OCI-M2 (cell line): ENCODE data around the gene ADH7.

Experiments used
- DNase-seq: peaks from one replicate; lab custom pipeline; 2025; ENCODE audit not compliant: unreplicated experiment; lab: John Stamatoyannopoulos, UW

The ADH7 gene

DNA sequence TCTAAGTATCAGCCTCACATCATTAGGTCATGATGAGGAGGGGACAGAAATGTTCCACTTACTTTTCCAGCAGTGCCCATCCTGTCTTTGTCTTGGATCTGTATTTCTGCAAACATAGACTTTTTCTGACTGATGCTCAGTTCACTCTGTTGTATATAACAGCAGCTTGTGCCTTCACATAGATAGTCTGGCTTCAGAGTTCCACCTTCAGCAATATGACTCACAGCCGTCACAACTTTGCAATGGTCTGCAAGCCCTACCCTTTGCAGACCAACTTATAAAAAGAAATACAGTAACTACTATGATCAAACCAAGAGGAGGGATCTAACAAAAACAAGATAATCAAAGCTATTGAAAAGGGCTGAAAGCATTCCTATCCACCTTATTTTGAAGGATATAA, at the start of gene ADH7:
Gene ADH7 (minus strand): TSS at position 189 of the 400 bp plus-strand sequence. CDS start 109 bp downstream, at position 80.
- DNase-seq, result no peak

DNA sequence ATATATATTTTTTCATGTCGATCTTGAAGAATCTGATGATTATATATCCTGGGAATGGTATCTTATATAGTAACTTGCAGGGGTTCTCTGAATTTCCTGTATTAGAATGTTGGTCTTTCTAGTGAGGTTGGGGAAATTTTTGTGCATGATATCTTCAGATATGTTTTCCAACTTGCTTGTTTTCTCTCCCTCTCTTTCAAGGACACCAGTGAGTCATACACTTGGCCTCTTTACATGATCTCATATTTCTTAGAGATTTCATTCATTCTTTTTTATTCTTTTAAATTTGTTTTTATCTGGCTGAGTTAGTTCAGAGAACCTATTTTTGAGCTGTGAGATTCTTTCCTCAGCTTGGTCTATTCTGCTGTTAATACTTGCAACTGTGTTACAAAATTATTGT, 48.5 kb upstream of the ADH7 start:
- no peak for DNase-seq

DNA sequence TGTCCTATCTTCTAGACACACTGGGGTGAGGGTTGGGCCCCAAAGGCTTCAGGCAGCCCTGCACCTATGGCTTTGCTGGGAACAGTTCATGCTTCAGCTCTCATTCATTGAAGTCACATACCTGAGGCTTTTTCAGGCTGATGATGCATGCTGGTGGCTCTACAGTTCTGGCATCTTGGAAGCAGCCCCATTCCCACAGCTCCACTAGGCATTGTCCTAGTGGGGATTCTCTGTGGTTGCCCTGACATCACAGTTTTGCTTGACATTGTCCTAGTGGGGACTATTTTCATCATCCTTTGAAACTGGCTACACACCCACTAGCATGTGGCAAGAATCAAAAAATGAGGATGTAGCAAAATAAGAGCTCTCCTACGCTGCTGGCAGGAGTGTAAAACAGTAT, 38.0 kb upstream of the ADH7 start:
- no peak for DNase-seq

DNA sequence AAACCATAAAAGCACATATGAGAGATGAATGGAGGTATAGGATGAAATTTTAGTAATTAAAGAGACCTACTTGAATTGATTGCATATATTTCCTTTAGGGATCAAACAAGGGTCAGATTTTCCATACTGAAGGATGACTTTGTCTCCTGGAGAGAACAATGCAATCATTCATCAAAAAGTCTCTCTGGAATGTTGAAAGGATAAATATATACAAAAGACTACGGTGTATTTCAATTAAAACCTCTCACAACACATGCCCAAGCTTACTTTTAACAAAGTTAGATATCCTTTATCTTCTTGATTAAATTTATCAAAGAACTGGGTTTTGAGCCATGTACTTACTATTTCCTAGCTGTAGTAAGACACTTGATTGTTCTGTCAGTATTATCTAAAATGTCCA, 36.8 kb upstream of the ADH7 start:
- no peak for DNase-seq

DNA sequence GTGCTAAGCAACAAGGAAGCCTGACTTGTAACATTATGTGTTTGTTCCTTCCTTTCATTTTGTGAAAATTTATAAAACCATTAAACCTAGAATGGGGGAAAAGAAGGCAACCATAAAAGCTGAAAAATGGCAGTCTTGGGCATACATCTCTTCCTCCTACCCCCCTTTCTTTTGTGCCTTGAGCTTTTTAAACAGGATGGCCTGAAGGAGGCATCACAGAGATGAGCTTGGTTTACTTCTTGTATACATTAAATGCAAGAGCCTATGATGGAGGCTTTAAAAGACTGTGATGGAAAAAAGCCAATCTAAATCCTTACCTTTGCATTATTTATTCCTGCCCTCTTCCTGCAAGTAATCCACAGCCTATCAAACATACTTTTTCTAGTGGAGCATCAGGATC, 36.2 kb upstream of the ADH7 start:
- no peak for DNase-seq

DNA sequence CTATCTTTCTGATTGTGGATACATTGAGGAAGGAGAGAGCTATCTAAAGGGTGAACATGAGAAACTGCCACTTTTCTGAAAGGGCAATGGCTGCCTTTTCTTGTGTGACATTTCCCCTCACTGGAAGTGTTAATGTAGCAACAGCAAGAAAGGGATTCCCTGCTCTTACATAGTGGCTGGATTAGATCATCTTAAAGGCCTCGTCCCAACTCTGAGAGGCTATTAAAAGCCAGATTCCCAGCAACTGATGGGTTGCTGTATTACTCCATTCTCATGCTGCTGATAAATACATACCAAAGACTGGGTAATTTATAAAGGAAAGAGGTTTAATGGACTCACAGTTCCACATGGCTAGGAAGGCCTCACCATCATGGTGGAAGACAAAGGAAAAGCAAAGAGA, 33.7 kb upstream of the ADH7 start:
- no peak for DNase-seq

DNA sequence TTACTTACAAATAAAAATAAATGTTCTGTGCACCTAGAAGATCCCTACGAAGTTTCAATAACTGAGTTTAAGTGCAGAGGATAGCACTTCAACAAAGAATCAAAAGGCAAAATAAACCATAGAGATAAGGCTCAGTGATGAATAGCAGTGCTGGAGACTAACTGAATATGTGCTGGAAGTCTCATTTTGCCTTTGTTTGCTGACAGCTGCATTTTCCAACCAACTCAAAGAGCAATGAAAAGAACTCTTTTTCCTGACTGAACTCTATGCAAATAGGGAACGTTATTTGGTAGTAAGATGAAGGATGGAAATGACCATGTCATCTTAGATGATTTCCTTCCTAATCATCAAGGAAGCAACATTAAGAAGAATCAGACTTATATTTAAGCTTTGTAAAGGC, 32.7 kb upstream of the ADH7 start:
- DNase-seq, result no peak

DNA sequence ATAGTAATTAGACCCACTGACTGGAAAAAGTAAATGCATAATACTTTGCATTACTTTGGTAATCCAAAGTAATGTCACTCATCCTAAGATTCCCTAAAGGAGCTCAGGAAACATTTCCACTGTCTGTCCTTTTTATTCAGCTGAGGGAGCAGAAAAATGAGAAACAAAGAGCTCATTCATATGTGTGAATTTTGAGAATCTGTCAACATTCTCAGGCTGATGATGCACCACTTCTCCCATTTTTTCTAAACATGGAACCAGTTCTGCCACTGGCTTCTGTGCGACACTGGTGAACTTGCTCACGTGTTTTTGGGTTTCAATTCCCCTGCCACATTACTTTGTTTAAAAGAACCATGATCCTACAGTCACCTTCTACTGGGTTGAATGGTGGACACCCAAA, 28.4 kb upstream of the ADH7 start:
- DNase-seq, result no peak

DNA sequence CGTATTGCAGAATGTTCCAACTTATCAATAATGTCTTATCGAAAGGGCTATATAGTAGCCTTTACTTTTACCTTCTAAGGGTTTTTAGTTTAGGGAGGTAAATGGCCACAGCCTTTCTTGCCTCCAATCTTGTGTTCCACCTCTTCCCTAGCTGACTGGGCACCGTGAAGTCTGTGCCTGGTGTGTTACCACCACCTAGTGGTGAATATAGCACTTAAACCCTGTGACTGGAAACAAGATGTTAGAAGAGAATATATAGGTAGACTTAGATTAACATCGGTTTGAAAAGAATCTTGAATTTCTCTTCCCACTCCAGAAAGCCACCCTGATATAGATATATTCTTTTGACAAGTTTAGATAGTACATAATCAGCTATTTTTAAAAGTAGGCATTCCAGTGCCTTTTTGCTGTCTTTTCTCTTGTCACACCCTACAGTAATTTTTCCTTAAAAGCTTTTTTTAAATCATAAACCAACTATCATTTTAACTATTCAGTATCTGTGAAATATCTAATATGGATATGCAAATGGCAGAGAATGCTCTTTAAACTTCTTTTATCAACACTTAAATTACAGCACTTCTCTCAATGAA, 27.8 kb upstream of the ADH7 start:
- DNase-seq, result no peak

DNA sequence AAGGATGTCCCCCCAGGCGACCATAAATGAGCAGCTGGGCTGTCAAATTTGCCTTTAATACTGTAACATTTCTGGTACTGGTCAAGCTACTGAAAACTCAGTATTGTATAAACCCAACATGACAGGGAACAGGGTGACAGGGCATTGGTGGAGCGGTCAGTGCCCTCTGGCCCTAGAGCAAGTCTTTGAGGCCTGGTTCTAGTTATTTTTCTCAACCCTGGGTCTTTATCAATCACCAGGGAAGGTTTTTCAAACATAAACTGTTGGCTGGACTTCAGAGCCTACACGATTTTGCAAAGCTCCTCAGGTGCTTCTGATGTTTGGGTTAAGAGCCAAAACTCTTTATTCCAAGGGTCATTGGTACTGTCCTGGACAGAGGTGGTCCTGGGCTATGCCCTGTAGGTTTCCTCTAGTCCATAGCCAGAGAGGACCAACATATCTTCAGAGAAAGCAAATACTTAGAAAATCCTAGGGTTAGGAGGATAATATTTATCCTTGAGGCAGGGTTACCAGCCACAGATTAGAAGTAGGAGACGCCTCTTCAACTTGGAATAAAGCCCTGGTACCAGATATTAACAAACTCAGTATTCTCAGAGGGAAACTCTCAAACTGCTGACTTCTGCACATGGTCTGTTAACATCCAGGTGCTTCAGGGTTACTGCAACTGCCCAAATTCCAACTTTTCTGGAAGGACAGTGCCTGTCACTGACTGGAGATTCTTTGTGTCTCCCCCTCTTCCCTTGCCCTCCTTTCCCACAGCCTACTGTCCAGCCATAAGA, 26.7 kb upstream of the ADH7 start:
- no peak for DNase-seq

DNA sequence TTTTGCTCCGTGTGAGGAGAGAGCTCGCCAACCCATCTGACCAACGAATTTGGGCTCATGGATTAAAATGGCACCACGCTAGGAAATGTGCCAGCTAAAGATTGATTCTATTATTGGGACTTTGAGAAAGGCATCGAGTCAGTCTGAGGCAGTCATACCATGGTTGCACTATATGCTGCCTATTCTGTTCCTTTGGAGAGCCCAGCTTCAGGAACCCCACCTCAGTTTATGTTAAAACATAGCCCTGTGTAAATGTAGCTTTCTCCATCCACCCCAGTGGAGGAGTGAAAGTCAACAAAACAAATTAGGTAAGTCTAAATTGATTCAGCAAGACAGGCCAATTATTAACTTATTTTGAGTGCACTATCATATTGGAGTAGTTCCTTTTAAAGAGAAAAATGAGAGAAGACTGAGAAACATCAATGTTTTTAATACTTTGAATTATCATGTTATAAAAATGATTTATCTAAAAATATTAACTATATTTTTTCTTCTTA, 24.5 kb upstream of the ADH7 start:
- no peak for DNase-seq

DNA sequence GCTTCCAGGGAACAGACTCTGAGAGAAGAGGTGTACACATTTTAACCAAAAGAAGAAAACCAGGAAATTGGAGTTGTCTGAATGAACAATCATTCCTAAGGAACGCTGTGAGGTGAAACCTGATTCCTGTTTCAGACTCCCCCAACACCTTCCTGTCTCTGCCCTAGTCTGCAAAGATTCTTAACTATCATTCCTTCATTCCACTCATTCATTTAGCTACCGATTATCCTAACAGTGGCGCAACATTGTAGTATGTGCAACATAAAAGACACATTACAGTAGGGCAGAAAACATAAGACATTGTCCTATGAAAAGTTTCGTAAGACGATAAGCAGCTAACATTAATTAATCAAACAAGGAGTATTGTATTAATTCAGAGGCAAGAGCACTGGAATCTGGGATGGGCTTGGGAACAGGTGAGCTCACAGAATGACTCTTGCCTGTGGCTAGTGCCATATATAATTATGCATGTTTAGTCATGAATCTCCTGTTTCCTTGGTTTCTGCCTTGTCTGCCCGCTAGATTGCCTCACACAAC, 23.8 kb upstream of the ADH7 start:
- DNase-seq, result no peak

DNA sequence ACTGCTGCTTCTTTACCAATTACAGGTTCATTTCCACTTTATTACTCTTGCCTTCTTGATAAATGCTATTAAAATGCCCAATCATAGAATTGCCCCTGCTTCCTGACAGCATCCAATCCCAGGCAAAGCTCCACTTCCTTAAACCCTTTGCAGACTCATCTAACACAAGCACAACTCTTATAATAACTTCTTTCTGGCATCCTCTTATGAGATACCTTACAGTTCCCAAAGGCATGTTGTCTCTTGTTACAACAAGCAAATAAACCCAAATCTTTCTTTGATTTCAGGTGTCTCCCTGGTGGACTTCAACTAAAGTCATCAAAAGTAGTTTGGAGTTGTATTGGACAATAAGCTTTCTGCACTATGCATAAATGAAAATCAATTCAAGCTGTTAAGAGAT, 22.5 kb upstream of the ADH7 start:
- no peak for DNase-seq

DNA sequence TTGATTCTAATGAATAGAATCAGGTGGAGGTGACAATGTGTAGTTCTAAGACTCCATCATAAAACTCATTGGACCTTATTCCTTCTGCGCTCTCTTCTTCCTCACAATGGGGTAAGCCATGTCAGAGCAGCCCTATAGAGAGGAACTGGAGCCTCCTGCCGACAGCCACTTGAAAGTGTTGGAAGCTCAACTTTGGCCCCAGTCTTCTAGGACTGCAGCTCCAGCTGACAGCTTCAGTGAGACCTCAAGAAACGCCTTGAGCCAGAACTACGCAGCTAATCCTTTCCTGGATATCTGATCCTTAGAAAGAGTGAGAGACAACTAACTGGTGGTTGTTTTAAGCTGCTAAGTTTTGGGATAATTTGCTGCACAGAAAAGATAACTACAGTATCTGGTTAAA, 22.1 kb upstream of the ADH7 start:
- no peak for DNase-seq

DNA sequence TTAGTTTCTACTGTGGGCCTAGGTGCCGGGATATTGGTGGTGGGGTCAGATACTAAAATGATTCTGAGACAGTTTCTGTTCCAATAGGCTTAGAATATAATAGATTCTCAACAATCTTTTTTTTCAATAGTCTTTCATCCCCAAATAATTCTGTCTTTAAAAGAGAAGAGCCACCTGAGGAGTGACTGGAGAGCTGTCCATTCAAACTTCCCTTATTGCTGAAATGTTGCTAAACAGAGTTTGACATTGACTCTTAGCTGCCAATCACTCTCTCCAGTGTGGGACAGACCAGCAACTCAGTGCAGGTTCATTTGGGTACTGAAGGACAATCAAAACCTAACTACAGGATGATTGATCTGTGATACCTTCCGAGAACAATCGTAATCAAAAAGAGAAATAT, 12.4 kb upstream of the ADH7 start:
- no peak for DNase-seq

DNA sequence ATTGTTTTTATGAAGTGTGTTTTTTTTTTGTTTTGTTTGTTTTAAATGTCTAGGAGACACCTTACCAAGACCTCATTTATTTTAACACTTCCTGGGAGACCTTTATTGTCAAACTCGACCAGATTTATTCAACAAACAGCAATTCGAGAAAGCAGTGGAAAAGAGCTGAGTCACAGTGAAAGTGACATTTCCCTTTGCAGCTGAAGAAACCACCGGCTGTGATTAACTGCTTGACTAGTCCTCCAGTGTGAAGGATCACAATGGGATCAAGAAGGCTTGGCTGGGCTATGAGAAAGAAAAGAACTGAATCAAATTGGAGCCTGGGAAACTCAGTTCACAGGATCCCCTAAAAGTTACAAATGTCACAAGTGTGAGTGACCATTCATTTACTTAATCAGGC, 11.9 kb upstream of the ADH7 start:
- DNase-seq, result no peak

DNA sequence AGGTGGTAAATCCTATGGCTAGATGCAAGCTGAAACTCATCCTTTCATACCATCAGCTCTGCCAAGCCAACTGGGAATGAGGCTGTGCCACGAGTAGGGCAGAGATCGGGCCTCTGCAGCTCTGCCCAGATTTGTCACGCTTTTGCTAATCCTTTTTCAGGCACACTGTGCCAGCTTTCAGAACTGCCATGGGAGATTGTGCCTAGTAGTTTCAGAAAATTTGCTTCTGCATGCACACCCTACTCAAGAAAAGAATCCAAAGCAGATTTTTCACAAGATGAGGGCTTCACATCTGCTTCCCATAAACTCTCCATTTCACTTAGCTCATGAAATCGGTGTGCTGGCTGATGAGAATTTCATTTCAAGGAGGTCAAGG, 3.3 kb upstream of the ADH7 start:
- DNase-seq, result no peak

DNA sequence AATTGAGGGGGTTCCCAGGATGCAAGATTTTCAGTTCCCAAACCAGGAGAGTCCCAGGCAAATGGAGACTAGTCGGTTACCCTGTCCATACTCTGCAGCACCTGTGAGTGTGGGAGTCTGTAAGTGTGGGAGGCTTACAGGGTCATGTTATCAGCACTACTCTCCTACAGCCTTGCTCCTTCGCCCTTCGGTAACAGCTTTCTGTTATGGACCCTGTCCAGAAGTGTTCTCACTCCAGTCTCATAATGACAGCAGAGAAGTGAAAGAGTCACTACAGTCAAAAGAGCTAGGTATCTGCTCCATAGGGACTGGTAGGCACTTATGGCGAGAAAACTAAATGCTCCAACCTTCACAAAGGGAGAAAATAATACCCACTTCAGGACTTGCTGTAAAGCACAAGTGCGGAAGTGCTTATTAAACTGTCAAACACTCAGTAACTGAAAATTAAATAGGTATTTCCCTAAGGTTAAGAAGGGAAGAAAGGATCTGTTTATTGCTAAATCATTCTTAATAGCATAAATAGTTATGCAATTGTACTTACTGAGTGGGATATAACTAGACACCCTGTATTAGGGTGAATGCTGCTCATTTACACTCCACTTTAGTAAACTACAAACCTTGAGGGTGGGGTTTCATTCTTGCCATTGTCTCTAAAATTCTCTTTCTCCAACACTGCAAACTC, 2.7 kb upstream of the ADH7 start:
- no peak for DNase-seq

DNA sequence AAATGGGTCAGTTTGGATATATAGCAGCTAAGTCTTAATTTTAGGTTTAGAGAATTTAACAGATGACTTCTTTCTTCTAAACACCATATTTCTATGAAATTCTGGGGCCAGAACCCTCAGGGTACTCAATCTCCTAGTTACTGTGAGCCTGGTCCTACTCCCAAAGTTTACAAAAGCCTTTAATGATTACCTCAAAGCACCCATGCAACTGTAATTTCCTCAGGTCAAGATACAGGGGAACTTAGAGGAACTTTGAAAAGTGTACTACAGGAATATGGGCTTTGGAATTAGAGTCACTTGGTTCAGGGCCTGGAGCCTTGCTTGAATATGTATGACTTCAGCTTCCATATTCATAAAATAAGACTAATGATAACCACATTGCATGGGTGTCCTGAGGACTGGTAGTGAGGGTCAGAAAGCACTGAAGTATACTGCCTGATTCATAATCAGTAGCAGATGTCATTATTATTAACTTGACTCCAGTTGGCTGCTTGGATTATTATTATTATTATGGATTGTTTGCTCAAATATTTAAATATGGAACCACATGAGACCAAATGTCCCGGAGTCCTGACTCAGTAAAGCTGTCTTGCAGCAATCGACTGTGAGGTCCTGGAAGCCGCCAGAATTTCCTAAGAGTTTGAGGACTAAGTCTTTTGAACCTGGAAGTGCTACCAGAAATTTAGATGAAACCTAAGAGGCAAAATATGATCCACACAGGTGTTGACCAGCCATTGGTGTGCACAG, 2.0 kb upstream of the ADH7 start:
- DNase-seq, result no peak

DNA sequence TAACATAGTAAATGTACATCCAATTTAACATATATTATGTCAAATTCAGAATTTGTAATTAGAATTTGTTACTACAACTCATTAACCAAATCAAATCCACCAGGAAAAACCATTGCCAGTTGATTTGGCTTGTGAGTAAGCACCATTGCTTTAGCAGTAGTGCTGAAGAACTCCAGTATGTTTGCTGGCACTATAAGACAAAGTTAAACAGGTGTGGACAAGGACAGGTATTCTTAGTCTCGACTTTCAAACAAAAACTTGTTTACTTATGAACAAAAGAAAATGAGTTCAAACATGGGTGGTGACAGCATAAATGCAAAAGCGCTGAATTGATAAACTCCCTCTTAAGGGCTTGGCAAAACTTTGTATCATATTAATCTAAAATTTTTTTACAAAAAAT, 1.3 kb upstream of the ADH7 start:
- DNase-seq, result no peak

DNA sequence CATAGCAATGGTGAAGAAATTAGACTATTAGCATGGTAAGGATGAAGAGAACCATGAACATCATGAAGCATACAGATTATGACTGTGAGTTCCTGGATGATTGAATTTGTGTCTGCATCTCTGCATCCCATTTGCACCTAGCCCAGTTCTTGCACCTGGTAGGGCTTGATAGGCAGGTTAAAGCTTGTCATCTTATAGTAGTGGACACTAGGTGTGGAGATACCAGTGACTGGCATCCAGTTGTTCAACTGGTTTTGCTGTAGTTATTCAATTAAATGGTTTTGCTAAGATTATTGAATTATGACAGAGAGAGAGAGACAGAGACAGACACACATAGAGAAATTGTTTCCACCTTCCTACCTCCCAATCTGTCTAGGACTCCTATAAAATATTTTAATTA, 5.0 kb downstream of the ADH7 start:
- no peak for DNase-seq
